Measurements from ENCODE around the gene TPCN2.

The TPCN2 gene

DNA sequence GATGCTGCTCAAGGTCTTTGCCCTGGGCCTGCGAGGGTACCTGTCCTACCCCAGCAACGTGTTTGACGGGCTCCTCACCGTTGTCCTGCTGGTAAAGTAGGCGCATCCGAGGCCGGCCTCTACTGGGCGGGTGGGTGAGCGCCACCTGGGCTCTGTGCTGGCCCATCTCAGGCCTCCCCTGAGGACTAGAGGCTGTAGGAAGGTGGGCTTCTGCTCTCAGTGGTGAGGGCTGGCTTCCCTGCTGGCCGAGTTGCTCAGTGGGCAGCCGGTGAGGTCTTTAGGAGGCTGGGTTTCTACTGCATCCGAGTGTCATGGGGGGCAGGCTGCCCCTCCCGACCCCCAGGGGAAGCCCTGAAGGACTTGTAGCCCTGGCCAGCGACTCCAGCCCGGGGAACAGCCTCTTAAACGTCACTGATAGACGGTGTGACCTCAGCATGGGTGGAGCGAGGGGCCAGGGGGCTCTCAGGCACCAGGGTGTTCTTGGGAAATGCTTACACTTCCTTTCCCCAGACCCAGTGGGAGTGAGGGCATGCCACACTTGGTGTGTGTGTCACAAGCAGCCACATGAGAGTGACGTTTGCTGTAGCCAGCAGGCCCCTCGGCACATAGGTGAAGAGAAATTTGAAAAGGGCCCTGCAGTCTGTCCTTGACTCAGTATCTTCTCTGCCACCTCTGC lies 30.3 kb downstream of the TPCN2 start:
- DNase-seq = no peak

DNA sequence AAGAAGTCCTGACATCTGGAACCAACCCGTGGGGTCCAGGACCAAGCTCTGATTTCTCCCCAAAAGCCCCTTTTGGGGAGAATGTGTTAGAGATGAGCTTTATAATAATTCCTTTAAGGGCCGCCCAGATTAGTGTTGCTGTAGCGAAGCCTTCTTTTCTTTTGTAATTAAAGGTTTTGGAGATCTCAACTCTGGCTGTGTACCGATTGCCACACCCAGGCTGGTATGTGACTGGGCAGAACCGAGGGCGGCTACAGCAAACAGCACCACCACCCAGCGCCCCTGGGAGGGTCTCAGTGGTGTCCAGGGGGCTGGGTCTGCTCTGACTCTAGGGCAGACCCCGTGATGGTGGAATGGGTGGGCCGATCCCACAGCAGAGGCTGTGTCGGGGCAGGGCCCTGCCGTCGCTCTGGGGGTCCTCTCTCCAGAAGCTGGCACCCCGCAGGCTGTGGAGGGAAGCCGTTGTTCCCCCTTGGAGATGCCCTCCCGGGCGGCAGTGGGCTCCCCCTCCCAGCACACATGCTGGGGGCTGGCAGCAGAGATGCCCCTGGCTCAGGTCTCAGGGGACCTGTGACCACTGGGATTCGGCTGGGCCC lies 31.0 kb downstream of the TPCN2 start:
- DNase-seq = no peak

DNA sequence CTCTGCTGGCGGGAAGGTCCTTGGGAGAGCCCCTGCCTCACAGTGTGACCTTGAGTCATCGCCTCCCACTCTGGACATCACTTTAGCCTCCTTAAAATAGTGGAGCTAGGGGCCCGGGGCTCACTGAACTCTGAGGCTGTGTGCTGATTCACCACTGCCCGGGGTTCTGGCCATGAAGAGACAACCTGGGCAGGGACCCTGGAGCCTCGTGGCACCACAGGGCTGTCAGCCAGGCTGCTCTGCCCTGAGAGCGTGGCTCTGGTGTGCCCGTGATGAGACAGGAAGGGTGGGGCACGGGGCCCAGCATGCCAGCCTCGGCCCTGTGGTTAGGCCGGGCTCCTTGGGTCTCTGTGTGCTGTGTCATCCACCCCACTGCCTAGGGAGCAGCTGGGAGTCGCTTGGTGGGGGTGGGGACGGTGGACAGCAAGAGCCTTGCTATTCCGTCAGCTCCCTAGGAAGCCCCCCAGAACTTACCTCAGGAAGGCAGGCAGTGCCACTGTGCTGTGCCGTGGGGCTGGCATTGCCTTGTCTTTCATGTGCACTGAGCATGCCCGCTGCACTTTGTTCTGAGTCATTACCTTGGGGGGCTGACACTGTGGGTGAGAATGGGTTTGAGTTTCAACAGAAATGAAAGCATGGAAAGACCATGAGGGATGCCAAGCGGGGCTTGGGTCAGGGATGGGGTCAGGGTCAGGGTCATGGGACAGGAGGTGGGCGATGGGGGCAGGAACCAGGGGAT lies 31.7 kb downstream of the TPCN2 start:
- DNase-seq = peak; percentile 18

DNA sequence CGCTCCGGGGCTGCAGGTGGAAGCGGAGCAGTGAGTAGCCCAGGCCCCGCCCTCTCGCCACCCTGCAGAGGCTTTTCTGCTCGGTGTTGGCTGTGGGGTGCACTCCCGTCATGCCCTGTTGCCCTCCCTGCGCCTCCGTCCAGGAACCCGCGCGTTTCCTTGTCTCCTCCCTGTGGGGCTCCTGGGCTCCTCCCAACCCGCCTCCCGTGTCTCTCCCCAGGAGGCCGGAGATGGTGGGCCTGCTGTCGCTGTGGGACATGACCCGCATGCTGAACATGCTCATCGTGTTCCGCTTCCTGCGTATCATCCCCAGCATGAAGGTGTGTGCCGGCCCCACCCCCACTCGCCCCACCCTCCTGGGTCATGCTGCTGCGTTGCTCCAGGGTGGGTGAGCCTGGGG lies 32.4 kb downstream of the TPCN2 start:
- DNase-seq = no peak

DNA sequence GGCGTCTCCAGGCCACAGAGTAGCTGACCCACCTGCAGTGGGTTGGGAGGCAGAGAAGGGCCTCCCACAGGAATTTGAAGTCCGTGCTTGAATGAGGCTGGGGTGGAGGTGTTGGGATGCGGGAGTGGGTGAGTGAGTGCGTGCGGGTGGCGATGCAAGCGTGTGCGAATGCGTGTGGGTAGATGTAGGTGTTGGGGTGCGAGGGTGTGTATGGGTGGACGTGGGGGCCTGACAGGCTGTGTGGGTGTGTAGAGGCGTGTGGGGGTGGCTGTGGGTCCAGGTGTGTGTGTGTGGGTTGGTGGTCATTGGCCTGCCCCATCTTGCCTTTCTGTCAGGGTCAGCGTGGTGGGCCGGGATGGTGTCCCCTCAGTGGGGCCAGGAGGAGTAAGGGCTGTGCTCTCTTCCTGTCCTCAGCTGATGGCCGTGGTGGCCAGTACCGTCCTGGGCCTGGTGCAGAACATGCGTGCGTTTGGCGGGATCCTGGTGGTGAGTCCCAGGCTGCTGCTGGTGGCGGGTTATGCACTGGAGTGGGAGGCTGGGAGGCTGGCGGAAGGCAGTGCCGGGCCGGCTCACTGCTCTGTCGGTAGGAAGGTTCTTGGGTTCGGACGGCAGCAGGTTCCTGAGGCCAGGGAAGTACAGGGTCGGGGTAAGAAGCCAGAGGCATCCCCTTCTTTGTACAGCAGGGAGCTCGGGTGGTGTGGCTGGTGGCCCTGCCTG lies 35.0 kb downstream of the TPCN2 start:
- no peak for DNase-seq

DNA sequence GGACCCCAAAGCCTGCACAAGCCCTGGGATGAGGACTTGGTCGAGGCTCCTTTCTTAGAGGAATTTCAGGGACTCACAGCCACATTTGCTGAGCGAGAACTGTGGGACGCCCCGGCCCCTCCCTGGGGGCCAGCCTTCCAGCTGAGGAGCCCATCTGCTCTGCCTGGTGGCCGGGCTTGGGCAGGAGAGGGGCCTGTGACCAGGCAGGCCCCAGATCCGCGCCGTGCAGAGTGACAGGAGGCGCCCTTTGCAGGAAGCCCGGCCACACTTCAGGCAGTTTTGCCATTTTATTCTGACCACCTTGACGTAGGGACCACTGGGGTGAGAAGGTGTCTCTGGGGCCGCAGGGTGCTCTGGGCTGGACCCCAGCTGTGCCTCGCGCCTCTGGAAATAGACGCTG lies 35.6 kb downstream of the TPCN2 start:
- no peak for DNase-seq

DNA sequence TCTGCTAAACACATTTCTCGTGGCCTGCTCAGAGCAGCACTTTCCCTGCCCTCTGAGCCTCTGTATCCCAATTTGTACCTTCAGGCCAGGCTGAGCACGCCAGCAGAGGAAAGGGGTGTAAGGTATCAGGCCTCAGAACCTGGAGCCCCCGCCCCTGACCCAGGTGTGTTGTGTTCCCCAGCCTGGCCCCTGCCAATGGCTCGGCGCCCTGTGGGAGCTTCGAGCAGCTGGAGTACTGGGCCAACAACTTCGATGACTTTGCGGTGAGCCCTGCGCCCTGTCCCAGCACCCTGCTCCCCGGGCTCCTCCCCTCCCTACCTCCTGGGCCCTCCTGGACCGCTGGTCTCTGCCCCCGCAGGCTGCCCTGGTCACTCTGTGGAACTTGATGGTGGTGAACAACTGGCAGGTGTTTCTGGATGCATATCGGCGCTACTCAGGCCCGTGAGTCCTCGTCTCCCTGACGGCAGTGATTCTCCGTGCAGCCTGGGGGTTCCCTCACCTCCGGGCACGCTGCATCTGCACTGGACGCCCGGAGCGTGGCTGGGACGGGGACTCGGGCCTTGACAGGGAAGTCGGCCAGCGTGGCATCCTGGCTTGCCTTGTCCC lies 36.9 kb downstream of the TPCN2 start:
- no peak for DNase-seq

DNA sequence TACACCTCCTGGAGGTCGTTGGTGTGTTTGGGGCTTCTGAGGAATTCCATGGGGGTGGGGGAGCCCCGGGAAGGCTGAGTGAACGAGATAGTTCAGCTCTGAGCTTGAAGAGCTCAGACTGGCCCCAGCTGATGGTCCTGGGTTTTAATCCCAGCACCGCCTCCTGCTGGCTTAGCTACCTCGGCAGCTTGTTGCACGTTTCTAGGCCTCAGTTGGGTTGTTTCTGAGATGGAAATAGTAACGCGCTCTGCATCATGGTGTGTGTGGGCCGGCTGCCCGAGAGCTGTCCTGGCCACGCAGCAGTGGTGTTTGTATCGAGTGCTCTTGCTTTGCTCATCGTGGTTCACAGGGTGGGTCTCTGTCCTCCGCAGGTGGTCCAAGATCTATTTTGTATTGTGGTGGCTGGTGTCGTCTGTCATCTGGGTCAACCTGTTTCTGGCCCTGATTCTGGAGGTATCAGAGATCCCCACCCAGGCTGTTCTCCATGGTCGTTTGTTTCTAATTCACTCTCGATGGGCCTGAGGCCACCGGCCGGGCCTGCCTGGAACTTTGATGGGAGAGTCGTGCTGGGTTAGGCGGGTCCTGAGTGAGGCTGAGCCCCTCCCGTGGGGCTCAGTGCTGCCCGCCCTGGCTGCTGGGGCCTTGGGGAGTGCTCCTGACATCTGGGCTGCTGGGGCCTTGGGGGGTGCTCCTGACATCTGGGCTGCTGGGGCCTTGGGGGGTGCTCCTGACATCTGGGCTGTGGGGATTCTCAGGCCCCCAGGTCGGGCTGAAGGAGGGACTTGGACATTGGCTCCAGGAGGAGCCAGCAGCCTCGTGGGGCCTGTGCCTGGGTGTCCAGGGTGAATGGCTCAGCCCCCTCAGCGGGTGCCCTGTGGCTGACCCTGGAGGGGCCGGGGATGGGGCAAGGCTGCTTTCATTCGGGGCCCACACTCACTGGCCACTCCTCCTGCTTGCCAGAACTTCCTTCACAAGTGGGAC lies 37.7 kb downstream of the TPCN2 start:
- no peak for DNase-seq

DNA sequence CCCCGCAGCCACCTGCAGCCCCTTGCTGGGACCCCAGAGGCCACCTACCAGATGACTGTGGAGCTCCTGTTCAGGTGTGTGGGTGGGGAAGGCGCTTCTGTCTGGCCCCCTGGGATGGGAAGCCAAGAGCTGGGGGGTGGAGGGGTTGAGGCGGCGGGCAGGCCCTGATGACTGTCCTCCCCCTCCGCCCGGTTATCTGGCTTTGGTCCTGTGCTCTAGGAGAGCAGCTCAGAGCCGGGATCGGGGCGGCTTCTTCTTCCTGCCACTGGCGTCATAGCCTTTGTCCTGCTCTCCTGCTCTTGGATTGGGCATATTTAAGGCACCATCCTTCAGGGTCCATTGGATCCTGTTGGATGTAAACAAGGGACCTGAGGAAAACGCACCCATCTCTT lies 38.4 kb downstream of the TPCN2 start:
- no peak for DNase-seq

DNA sequence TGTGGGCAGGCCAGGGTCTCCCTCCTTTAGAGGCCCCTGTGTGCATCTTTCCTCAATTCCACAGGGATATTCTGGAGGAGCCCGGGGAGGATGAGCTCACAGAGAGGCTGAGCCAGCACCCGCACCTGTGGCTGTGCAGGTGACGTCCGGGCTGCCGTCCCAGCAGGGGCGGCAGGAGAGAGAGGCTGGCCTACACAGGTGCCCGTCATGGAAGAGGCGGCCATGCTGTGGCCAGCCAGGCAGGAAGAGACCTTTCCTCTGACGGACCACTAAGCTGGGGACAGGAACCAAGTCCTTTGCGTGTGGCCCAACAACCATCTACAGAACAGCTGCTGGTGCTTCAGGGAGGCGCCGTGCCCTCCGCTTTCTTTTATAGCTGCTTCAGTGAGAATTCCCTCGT lies 39.1 kb downstream of the TPCN2 start:
- DNase-seq = no peak

DNA sequence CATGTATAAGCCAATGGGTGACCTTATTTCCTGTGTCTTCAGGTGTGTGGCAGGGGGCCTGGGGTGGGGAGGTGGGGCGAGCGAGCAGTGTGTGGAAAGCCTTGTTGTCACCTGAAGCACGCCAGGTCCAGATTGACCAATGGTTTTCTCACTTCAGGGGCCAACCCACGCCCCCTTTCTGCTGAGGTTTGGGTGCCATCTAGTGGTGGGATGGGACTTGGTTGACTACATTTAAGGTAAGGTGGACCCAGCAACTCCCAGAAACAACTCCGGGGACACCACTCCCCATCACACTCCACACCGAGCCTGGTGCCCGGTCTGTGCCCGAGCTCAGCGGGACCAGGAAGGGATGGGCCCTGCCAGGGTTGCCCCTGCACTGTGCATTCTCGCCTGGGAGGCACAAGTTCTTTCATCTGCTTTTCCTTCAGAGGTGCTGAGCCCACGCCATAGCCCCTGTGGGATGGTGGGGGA lies 40.0 kb downstream of the TPCN2 start:
- DNase-seq = peak; percentile 52

DNA sequence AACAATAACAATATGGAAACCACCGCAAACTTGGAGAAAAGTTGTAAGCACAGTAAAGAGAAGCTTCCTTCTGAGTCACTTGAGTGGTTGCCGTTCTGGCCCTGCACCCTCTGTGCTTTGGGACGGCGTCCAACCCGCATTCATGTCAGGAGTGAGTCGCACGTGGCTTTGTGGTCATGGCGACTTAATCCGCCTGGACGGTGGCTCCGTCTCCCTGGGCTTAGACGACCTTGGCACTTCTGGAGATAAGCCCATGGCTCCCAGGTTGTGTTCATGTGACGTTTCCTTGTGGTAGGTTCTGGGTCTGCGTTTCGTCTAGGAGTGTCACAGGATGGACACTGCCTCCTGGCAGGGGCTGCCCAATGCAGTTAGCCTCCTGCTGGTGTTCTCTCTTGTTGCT lies 40.5 kb downstream of the TPCN2 start:
- no peak for DNase-seq

DNA sequence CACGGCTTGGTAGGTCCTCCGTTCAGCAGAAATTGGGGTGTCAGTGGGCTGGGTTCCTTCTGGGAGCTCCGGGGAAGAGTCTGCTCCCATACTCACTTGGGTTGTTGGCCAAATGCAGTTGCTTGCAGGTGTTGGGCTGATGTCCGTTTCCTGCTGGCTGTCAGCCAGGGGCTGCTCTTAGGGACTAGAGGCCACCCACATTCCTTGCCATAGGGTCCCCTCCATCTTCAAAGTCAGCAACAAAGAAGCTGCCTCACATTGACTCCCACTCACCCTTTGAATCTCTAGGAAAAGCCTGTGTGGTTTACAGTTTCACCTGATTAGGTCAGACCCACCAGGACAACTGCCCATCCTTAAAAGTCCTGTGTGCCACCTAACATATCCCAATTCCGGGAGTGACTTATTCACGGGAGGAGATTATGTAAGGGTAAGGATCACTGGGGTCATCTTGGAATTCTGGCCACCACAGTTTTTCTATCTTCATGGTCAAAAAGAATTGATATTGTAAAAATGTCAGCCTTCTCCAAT lies 43.0 kb downstream of the TPCN2 start:
- DNase-seq = no peak

DNA sequence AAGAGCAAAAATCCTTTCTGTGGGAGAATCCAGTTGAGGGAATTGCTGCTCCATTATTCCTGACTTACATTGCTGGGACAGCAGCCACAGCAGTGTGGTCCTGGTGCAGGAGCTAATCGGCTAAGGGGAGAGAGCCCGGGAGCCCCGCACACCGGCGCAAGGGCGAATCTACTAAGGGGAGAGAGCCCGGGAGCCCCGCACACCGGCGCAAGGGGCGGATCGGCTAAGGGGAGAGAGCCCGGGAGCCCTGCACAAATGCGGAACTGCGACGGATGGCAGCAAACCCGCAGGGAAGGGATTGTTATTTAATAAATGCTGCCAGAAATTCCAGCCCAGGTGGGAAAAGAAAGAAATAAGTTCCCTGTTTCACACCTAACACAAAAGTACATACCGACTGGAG lies 43.5 kb downstream of the TPCN2 start:
- DNase-seq = no peak

DNA sequence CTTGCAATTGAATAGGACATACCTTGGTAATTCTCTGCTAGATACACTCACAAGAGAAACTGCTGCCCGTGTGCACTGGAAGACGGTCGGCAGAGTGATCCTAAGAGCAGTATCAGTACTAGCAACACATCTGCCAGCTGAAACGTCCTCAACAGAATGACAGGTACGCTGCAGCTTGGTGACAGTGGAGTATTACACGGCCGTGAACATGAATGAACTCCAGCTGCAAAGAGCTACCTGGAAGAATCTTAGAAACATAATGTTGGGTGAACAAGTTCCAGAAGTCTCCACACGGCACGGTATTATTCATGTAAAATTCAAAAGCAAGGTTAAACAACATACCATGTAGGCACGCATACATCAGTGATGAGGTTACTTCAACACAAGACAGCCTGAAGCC lies 44.4 kb downstream of the TPCN2 start:
- DNase-seq = no peak

DNA sequence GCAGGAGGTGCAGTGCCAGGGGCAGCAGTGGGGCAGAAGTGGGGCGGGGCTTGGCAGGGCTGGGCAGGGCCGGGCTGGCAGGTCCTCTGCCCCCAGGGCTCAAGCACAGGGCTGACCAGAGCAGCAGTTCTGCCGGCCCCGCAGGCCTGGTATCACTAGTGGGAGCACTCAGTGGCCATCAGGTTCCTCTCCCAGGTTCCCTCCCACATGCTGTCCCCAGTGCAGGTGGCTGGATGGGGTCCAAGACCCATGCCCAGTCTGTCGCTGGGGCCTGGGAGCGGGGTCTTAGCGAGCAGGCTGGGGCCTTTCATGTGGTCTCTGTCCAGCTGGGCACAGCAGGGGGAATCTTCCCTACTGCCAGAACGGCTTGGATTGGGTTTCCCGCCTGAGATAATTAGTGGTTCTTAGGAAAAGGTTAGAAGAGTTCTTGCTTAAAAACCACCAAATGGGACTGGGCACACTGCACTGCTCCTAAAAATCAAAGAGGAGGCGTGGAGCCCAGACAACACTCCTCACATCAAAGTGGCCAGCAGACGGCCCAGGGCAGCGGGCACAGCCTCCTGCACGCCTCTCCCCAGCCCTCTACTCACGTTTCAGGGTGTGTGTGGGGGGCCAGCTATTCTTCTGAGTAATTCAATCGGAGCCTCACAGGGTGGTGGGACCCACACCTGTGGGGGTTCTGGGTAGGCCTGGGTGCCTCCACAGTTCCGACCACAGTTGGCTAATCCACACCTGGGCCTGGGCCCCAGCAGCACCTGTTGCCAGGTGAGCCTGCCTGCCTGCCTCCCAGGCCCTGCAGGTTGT lies 45.6 kb downstream of the TPCN2 start:
- DNase-seq = no peak

DNA sequence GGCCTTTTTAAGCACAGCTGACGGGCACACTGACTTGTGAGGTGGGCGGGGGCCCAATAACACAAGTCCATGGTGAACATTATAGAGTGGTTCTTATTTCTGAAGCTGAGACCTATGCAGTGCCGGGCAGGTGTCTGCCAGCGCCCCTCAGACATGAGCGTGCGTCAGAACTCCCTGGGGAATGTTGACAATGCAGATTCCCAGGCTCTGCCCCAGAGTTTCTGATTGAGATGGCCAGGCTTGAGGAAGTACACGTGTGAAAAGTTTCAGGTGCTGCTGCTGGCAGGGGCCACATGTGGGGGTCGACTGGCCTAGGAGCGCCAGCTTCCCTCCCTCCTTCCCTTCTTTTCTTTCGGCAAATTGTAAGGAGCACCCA lies 46.2 kb downstream of the TPCN2 start:
- DNase-seq = no peak

DNA sequence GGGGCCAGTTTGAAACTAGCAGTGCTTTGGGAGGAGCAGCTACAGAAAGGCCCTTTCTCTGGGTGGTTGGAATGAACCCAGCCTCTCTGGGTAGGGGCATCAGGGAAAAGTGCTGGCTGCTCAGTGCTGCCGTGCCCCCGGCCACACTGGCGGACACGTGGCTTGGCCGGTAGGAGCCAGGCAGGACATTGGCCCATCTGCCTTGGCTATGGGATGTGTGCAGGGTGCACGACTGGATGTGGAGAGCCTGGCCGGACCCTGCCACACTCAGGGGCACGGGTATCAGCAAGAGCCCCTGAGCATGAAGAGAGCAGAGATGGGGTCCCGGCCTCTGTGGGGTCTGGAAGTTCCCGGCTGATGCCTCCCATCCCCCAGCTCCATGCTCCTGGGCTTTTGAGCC lies 46.6 kb downstream of the TPCN2 start:
- no peak for DNase-seq

DNA sequence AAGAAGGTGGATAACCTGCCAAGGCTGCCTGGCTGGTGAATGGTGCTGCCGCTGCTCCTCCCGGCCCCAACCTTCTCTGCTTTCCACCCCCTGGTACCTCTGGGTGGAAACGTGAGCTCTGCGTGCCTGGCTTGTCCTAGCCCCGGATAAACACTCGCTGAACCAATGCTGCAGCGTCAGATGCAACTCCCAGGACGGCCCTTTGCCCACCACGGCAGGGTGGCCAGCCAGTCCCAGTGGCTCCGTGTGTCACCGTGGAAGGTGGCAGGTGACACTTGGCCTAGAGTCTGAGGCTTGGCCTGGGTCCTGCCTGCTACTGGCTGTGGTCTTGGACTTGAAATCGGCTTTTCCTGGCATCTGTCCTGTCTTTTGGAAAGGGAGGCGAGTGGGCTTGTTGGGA lies 47.7 kb downstream of the TPCN2 start:
- no peak for DNase-seq

DNA sequence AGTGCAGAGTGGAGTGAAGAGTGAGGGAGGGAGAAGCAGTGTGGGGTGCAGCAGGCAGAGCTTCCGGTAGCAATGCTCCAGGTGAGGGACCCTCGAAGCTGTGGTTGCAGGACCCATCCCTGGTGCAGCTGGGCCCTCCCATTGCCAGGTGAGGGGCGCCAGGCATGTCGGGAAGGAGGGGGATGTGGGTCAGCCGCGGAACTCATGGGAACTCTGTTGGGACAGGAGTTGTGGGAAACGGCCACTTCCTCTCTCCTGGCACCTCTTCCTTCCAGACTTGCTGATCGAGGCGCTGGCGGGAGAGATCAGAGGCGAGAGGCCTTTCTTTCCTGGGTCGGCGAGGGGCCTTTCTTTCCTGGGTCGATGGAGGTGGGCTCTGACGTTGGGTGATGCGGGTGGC lies 48.5 kb downstream of the TPCN2 start:
- DNase-seq = no peak

DNA sequence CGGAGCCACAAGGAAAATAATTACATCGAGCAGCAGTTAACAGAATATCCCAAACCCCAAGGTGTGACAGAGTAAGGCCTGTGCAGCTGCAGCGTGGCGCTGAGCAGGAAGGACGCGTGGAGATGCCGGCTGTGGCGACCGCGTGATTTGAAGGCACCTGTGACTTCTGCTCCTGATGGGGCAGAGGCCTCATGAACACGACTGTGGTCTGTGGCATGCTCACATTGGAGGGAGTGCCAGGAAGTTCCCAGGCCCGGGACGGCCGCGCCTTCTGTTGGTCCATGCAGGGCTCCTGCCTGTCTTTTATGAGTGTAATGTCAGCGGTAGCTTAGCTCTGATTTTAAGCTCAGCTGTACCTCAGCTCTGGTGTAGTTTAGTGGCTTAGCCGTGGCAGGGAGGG lies 50.4 kb downstream of the TPCN2 start:
- no peak for DNase-seq
